Neural cell (in vitro differentiated cells): Measurements from ENCODE around the gene INO80E.

Source experiments
- EP300 ChIP-seq: fragments of 450-650 bp; conservative IDR thresholded peaks from 2 replicates; pipeline ENCODE4 v1.6.1; 2014; ENCODE audit warnings: antibody characterized with exemption, mild to moderate bottlenecking, moderate library complexity; ENCODE audit not compliant: poor library complexity, severe bottlenecking
- TF ChIP-seq, protein P1 (sequence below): fragments of 450-650 bp; IDR thresholded peaks from 2 replicates; pipeline ENCODE4 v1.5.1; 2014; ENCODE audit warnings: antibody characterized with exemption, mild to moderate bottlenecking, moderate library complexity; ENCODE audit not compliant: poor library complexity, severe bottlenecking

DNA sequence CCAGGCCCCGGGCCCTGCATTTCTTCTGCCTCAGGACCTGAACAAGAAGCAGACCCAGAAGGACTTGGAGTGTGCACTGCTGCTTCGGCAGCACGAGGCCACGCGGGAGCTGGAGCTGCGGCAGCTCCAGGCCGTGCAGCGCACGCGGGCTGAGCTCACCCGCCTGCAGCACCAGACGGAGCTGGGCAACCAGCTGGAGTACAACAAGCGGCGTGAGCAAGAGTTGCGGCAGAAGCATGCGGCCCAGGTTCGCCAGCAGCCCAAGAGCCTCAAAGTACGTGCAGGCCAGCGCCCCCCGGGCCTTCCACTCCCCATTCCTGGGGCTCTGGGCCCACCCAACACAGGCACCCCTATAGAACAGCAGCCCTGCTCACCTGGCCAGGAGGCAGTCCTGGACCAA is 9.8 kb upstream of the INO80E start:
- TF ChIP-seq, protein P1, sequence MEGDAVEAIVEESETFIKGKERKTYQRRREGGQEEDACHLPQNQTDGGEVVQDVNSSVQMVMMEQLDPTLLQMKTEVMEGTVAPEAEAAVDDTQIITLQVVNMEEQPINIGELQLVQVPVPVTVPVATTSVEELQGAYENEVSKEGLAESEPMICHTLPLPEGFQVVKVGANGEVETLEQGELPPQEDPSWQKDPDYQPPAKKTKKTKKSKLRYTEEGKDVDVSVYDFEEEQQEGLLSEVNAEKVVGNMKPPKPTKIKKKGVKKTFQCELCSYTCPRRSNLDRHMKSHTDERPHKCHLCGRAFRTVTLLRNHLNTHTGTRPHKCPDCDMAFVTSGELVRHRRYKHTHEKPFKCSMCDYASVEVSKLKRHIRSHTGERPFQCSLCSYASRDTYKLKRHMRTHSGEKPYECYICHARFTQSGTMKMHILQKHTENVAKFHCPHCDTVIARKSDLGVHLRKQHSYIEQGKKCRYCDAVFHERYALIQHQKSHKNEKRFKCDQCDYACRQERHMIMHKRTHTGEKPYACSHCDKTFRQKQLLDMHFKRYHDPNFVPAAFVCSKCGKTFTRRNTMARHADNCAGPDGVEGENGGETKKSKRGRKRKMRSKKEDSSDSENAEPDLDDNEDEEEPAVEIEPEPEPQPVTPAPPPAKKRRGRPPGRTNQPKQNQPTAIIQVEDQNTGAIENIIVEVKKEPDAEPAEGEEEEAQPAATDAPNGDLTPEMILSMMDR, result no peak
- TF ChIP-seq EP300, result no peak
